Measurements from ENCODE around the gene MOV10L1. TPM values are rescaled to one million over a fixed set of nuclear protein-coding genes. Genes with fewer than 3 reads are reported as not detected.

MOV10L1 gene
- total RNA-seq, 3 donors from 2014 or later, result 0.16 to 0.44 (median 0.33) TPM

- DNase-seq (ENCODE audit: low spot score in 2 of 2), result no peak
- intact Hi-C loops (cut with DNase I; ENCODE audit: low total_unique reads), result no loop called here
- H3K4me3 ChIP-seq, result no peak overlapping the region
- H3K27me3 ChIP-seq, result no peaks in the 10 kb centered on the region
- no peaks in the 10 kb centered on the region for H3K36me3 ChIP-seq
- no peak overlapping the region for H3K27ac ChIP-seq
- no peaks in the 10 kb centered on the region for H3K4me1 ChIP-seq
- TF ChIP-seq POLR2A (IDR thresholded peaks at IDR 0.05) (no peak), POLR2AphosphoS5 (IDR thresholded peaks at IDR 0.05) (no peak), CTCF (IDR thresholded peaks at IDR 0.05) (no peak)
- no peaks in the 10 kb centered on the region for H3K9me3 ChIP-seq
Observed at GRCh38 chr22:50141462-50141861, 51.7 kb downstream of the MOV10L1 start.

- H3K27me3 ChIP-seq, result no peaks in the 10 kb centered on the region
- H3K4me3 ChIP-seq, result no peak overlapping the region
- no peaks in the 10 kb centered on the region for H3K9me3 ChIP-seq
- DNase-seq (ENCODE audit: low spot score in 2 of 2), result no peak
- no peak overlapping the region for H3K27ac ChIP-seq
- no peaks in the 10 kb centered on the region for H3K36me3 ChIP-seq
- no peaks in the 10 kb centered on the region for H3K4me1 ChIP-seq
- TF ChIP-seq POLR2A (IDR thresholded peaks at IDR 0.05), result no peak
- no peak for TF ChIP-seq POLR2AphosphoS5 (IDR thresholded peaks at IDR 0.05)
- TF ChIP-seq CTCF (IDR thresholded peaks at IDR 0.05), result no peak
- intact Hi-C loops (cut with DNase I; ENCODE audit: low total_unique reads), result no loop called here
Observed at GRCh38 chr22:50141891-50142363, 52.1 kb downstream of the MOV10L1 start.

GRCh38 chr22:50143096-50143495 lies 53.3 kb downstream of the MOV10L1 start:
- no peak for DNase-seq (ENCODE audit: low spot score in 2 of 2)

GRCh38 chr22:50144005-50144614 lies 54.3 kb downstream of the MOV10L1 start:
- intact Hi-C loops (cut with DNase I; ENCODE audit: low total_unique reads), result no loop called here
- no peak overlapping the region for H3K4me3 ChIP-seq
- no peaks in the 10 kb centered on the region for H3K27me3 ChIP-seq
- no peaks in the 10 kb centered on the region for H3K9me3 ChIP-seq
- no peak for DNase-seq (ENCODE audit: low spot score in 2 of 2)
- no peak overlapping the region for H3K27ac ChIP-seq
- no peaks in the 10 kb centered on the region for H3K4me1 ChIP-seq
- H3K36me3 ChIP-seq, result no peaks in the 10 kb centered on the region
- TF ChIP-seq POLR2A (IDR thresholded peaks at IDR 0.05), result no peak
- no peak for TF ChIP-seq POLR2AphosphoS5 (IDR thresholded peaks at IDR 0.05)
- TF ChIP-seq CTCF (IDR thresholded peaks at IDR 0.05), result no peak

More at GRCh38 chr22:50143096-50143495, 53.3 kb downstream of the MOV10L1 start:
- no peaks in the 10 kb centered on the region for H3K4me1 ChIP-seq
- H3K27ac ChIP-seq, result no peak overlapping the region
- no peak overlapping the region for H3K4me3 ChIP-seq
- H3K27me3 ChIP-seq, result no peaks in the 10 kb centered on the region
- intact Hi-C loops (cut with DNase I; ENCODE audit: low total_unique reads), result no loop called here
- H3K9me3 ChIP-seq, result no peaks in the 10 kb centered on the region
- H3K36me3 ChIP-seq, result no peaks in the 10 kb centered on the region
- no peak for TF ChIP-seq POLR2AphosphoS5 (IDR thresholded peaks at IDR 0.05)
- no peak for TF ChIP-seq CTCF (IDR thresholded peaks at IDR 0.05)
- TF ChIP-seq POLR2A (IDR thresholded peaks at IDR 0.05), result no peak

- Histone ChIP-seq H3K9me3 (no peaks in the 10 kb centered on the region), H3K27me3 (no peaks in the 10 kb centered on the region), H3K4me1 (no peaks in the 10 kb centered on the region), H3K4me3 (no peak overlapping the region), H3K36me3 (no peaks in the 10 kb centered on the region), H3K27ac (no peak overlapping the region)
- no peak for DNase-seq (ENCODE audit: low spot score in 2 of 2)
- intact Hi-C loops (cut with DNase I; ENCODE audit: low total_unique reads), result no loop called here
- TF ChIP-seq POLR2AphosphoS5 (IDR thresholded peaks at IDR 0.05) (no peak), CTCF (IDR thresholded peaks at IDR 0.05) (no peak), POLR2A (IDR thresholded peaks at IDR 0.05) (no peak)
Observed at GRCh38 chr22:50145721-50146438, 56.1 kb downstream of the MOV10L1 start.

All from breast epithelium (tissue), 4 donors.